RWPE1 (cell line): ENCODE data around the gene SIK3.

Experiments used
- CTCF ChIA-PET: fragments of 350-600 bp; sonication (Branson Sonifier 250); formaldehyde crosslinking; extraction: SDS; loops from one replicate; lab custom pipeline; 2021; lab: Yijun Ruan, JAX
- POLR2A ChIA-PET: fragments of 400-600 bp; formaldehyde crosslinking; extraction: SDS; loops from one replicate; lab custom pipeline; 2020; ENCODE audit warnings: antibody characterized with exemption; ENCODE audit not compliant: low non-redundant PET; lab: Yijun Ruan, JAX
- DNase-seq: peaks from one replicate; pipeline ENCODE4 v3.0.0; 2012; ENCODE audit warnings: low spot score
- H3K27ac ChIP-seq: fragments of 450-650 bp; 2 replicates; pipeline ENCODE4 v1.5.1; 2017
- CTCF ChIP-seq: fragments of 450-650 bp; conservative IDR thresholded peaks from 2 replicates; pipeline ENCODE4 v1.5.1; 2017; ENCODE audit warnings: low read depth, mild to moderate bottlenecking

SIK3 gene

DNA sequence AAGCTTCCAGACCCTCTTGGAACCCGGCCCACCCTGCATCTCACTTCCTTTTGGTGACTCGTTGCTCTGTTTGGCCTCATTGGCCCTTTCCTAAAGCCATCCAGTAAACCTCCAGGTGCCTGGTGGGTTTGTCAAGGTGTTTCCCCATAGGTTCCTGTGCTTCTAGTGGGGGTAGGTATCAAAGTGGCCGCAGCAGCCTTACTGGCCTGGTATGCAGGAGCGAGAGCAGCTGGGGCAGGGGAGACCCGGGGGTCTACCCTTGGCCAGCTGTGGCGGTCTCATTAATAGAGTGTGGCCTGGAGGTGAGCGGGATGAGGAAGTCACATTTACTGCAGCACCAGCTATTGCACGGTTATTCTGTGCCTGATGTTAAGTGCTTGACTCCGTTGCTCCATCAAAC lies 279.2 kb downstream of the SIK3 start:
- POLR2A ChIA-PET: no interaction called here
- DNase-seq: no peak
- CTCF ChIA-PET: no interaction called here
- H3K27ac ChIP-seq: no peak overlapping the region
- no peak for TF ChIP-seq CTCF

DNA sequence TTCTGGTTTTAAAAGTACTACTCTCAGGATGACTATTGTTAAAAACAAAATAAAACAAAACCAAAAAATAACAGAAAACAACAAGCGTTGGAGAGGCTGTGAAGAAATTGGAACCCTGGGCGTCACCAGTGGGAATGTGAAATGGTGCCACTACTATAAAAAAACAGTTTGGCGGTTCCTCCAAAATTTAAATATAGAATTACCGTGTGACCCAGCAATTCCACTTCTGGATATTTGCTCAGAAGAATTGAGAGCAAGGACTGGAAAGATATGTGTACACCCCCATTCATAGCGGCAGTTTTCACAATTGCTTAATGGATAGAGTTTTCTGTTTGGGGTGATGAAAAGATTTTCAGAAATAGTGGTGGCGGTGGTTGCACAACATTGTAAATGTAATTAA lies 283.7 kb downstream of the SIK3 start:
- ChIA-PET CTCF (no interaction called here), POLR2A (no interaction called here)
- no peak for TF ChIP-seq CTCF
- H3K27ac ChIP-seq: no peak overlapping the region
- no peak for DNase-seq

DNA sequence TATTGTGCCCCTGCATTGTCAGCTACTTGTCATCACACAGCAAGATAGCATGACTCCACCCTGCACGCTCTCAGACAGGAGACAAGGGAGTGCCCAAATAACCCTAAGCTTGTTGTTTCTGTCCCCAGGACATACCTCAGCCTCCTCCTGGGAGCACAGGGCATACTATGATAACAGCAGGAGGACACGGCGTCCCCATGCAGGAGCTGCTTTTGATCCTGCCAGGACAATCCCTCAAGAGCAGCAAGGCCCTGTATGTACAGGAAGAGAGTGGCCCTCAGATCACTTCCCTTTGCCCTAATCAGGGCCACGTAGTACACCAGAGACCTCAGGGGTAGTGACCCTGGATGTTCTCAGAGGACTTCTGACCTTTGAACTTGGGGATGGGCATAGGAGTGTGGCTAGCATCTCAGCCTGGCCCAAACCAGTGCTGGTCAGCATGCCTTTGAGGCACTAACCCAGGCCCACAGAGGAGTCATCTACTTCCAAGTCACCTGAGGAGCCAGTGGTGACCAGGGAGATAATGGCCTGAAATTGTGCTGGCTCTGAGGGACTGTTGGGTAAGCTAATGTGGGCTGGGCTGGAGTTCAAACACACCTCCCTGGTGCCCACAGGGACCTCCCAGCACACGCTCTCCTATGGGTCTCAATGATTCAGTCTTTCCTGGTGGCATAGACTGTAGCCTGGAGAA lies 284.3 kb downstream of the SIK3 start:
- no peak overlapping the region for H3K27ac ChIP-seq
- TF ChIP-seq CTCF: no peak
- CTCF ChIA-PET: no interaction called here
- DNase-seq: no peak
- POLR2A ChIA-PET: no interaction called here

DNA sequence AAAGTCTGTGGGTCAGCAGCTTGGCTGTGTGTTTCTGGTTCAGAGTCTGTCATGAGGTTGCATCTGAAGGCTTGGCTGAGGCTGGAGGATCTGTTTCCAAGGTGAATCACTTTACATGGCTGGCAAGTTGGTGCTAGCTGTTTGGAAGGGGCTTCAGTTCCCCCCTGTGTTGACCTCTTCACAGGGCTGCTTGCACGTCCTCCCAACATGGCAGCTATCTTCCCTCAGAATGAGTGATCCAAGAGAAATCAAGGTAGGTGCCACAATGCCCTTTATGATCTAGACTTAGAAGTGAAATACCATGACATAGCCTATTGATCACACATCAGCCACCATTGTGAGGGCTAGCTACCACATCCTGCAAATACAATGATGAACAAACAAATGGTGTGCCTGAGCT lies 285.1 kb downstream of the SIK3 start:
- TF ChIP-seq CTCF: no peak
- CTCF ChIA-PET: interaction anchor here (0.9 kb wide), 1 partner anchor 13 kb away, joined by 3 read pairs; no protein-coding TSS in a partner anchor
- no peak for DNase-seq
- POLR2A ChIA-PET: no interaction called here
- H3K27ac ChIP-seq: no peak overlapping the region

GRCh38 chr11:116812109-116812508 lies 286.1 kb downstream of the SIK3 start:
- CTCF ChIA-PET: no interaction called here
- no peak for TF ChIP-seq CTCF
- no peak for DNase-seq
- POLR2A ChIA-PET: no interaction called here
- H3K27ac ChIP-seq: no peak overlapping the region

DNA sequence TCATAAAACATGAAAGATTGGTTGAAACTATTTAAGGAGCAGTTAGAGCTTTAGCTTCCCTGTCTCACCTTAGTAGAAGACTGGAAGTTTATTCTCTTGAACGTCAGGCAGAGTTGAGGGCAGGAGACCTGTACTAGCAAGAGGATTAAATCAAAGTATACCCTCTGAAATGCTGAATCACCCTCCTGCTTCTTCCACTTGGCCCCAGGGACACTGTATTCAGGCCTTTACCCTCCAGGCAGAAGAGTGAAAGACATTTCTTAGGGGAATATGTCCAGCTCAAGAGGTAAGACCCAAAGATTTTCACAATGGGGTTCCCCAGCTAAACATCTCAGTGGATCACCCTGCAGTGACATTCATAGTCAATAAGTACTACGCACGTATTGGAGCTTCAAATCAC lies 287.0 kb downstream of the SIK3 start:
- ChIA-PET POLR2A (no interaction called here), CTCF (no interaction called here)

More for the DNA sequence above, 287.0 kb downstream of the SIK3 start:
- no peak for TF ChIP-seq CTCF
- DNase-seq: no peak
- no peak overlapping the region for H3K27ac ChIP-seq
